ENCODE results near the gene DNMBP. TPM values are rescaled to one million over a fixed set of nuclear protein-coding genes. Genes with fewer than 3 reads are reported as not detected.
"Not testable (repeated sequence)": the region's sequence is repeated elsewhere in the genome, so short reads cannot be mapped to it uniquely, and the experiment has no call there.

The DNMBP gene
- polyA plus RNA-seq, 1 donor = 15.3 TPM

- not testable (repeated sequence) for DNase-seq (ENCODE audit: low read depth)
Measured at GRCh38 chr10:99946051-99946450, 63.7 kb downstream of the DNMBP start.

GRCh38 chr10:99945263-99945662 is 64.5 kb downstream of the DNMBP start:
- peak; percentile 50 for DNase-seq (ENCODE audit: low read depth)

- DNase-seq (ENCODE audit: low read depth) = peak; percentile 14
Measured at GRCh38 chr10:99944860-99945259, 64.9 kb downstream of the DNMBP start.

GRCh38 chr10:99943908-99944307 is 65.8 kb downstream of the DNMBP start:
- no peak for DNase-seq (ENCODE audit: low read depth)

GRCh38 chr10:99941942-99942820 is 67.6 kb downstream of the DNMBP start:
- DNase-seq (ENCODE audit: low read depth) = no peak

GRCh38 chr10:99938563-99938962 is 71.2 kb downstream of the DNMBP start:
- DNase-seq (ENCODE audit: low read depth) = no peak

- DNase-seq (ENCODE audit: low read depth) = no peak
Measured at GRCh38 chr10:99937630-99938029, 72.1 kb downstream of the DNMBP start.

GRCh38 chr10:99932203-99932957 is 77.4 kb downstream of the DNMBP start:
- DNase-seq (ENCODE audit: low read depth) = not testable (repeated sequence)

GRCh38 chr10:99930731-99931550 is 78.8 kb downstream of the DNMBP start:
- no peak for DNase-seq (ENCODE audit: low read depth)

- DNase-seq (ENCODE audit: low read depth) = no peak
Measured at GRCh38 chr10:99929360-99929759, 80.4 kb downstream of the DNMBP start.

GRCh38 chr10:99927721-99928280 is 81.9 kb downstream of the DNMBP start:
- DNase-seq (ENCODE audit: low read depth) = no peak

GRCh38 chr10:99926925-99927720 is 82.6 kb downstream of the DNMBP start:
- no peak for DNase-seq (ENCODE audit: low read depth)

GRCh38 chr10:99924451-99925255 is 85.1 kb downstream of the DNMBP start:
- no peak for DNase-seq (ENCODE audit: low read depth)

- no peak for DNase-seq (ENCODE audit: low read depth)
Measured at GRCh38 chr10:99921948-99922347, 87.8 kb downstream of the DNMBP start.

- DNase-seq (ENCODE audit: low read depth) = no peak
Measured at GRCh38 chr10:99920901-99921300, 88.8 kb downstream of the DNMBP start.

- no peak for DNase-seq (ENCODE audit: low read depth)
Measured at GRCh38 chr10:99920486-99920885, 89.3 kb downstream of the DNMBP start.

GRCh38 chr10:99917963-99918825 is 91.6 kb downstream of the DNMBP start:
- peak; percentile 24 for DNase-seq (ENCODE audit: low read depth)

GRCh38 chr10:99916776-99917175 is 93.0 kb downstream of the DNMBP start:
- DNase-seq (ENCODE audit: low read depth) = no peak

- DNase-seq (ENCODE audit: low read depth) = no peak
Measured at GRCh38 chr10:99915414-99915813, 94.3 kb downstream of the DNMBP start.
